Activated B cell treated with CpG ODN at 0.5 μM for 24 hours (primary cell): Measurements from ENCODE around the gene DPEP2. TPM values are rescaled to one million over a fixed set of nuclear protein-coding genes. Genes with fewer than 3 reads are reported as not detected.
A peak's percentile ranks its signal among the peaks of the same experiment; 100 is the strongest.

Source experiments
- ATAC-seq: fragments of 200-7000 bp; cut with Tn5 transposase; one replicate; pipeline ENCODE4 v1.10.0; 2021; ENCODE audit warnings: low read depth, mild to moderate bottlenecking, moderate library complexity
- CTCF ChIA-PET: fragments of 350-600 bp; sonication (Branson Sonifier 250); formaldehyde crosslinking; loops from one replicate; lab custom pipeline; 2021; ENCODE audit warnings: antibody characterized with exemption; lab: Charles Lee
- POLR2A ChIA-PET: fragments of 350-600 bp; sonication (Branson Sonifier 250); formaldehyde crosslinking; loops from one replicate; lab custom pipeline; 2021; ENCODE audit warnings: antibody characterized with exemption; lab: Charles Lee
- DNase-seq: peaks from one replicate; pipeline ENCODE4 v3.0.0; 2022
- H3K27ac Mint-ChIP-seq: one replicate; pipeline ENCODE4 v1.8.0; 2020; ENCODE audit warnings: mixed read lengths
- H3K27me3 Mint-ChIP-seq: one replicate; pipeline ENCODE4 v1.8.0; 2021; ENCODE audit warnings: mixed read lengths
- H3K36me3 Mint-ChIP-seq: one replicate; pipeline ENCODE4 v1.8.0; 2021; ENCODE audit warnings: low read depth, mixed read lengths
- H3K4me1 Mint-ChIP-seq: one replicate; pipeline ENCODE4 v1.8.0; 2021; ENCODE audit warnings: mixed read lengths
- H3K4me3 Mint-ChIP-seq: one replicate; pipeline ENCODE4 v1.8.0; 2020; ENCODE audit warnings: mild to moderate bottlenecking, mixed read lengths
- H3K9me3 Mint-ChIP-seq: one replicate; pipeline ENCODE4 v1.8.0; 2020; ENCODE audit warnings: mixed read lengths
- CTCF ChIP-seq: fragments of 200-600 bp; IDR thresholded peaks from one replicate; pipeline ENCODE4 v1.8.0; 2022; ENCODE audit warnings: antibody characterized with exemption, mild to moderate bottlenecking
- intact Hi-C: fragments of 100-400 bp; cut with micrococcal nuclease; formaldehyde crosslinking; loops from one replicate; pipeline ENCODE4 v1.15.1; 2024
- total RNA-seq: library from RNA; stranded (reverse); gene quantifications from 2 replicates; pipeline ENCODE4 v1.2.3, GENCODE V29; 2022

The DPEP2 gene
- total RNA-seq, 1 donor from 2014 or later, result 13.8 TPM

GRCh38 chr16:68009157-68009735 is 10.0 kb upstream of the DPEP2 start:
- ChIA-PET POLR2A (no interaction called here), CTCF (no interaction called here)
- no peak overlapping the region for H3K4me3 Mint-ChIP-seq
- H3K27ac Mint-ChIP-seq, result no peak overlapping the region
- no peaks in the 10 kb centered on the region for H3K27me3 Mint-ChIP-seq
- no peak for TF ChIP-seq CTCF
- DNase-seq (no peak), ATAC-seq (no peak)
- H3K4me1 Mint-ChIP-seq, result peaks cover 32% of the 10 kb centered on the region
- intact Hi-C loops, result no loop called here
- H3K9me3 Mint-ChIP-seq, result no peaks in the 10 kb centered on the region
- no peaks in the 10 kb centered on the region for H3K36me3 Mint-ChIP-seq

GRCh38 chr16:68005786-68006286 is 6.6 kb upstream of the DPEP2 start:
- Mint-ChIP-seq H3K27ac (peak overlapping the region; percentile 95), H3K27me3 (no peaks in the 10 kb centered on the region), H3K9me3 (no peaks in the 10 kb centered on the region), H3K4me3 (peak overlapping the region; percentile 58), H3K4me1 (peaks cover 40% of the 10 kb centered on the region), H3K36me3 (no peaks in the 10 kb centered on the region)
- DNase-seq (no peak), ATAC-seq (peak; percentile 98)
- no peak for TF ChIP-seq CTCF
- CTCF ChIA-PET, result interaction anchor here (0.9 to 1.8 kb wide), 10 partner anchors 10 to 189 kb away, joined by 3 to 8 read pairs (median 5); no protein-coding TSS in a partner anchor
- POLR2A ChIA-PET, result interaction anchor here (0.6 to 3.1 kb wide), 14 partner anchors 10 to 485 kb away, joined by 3 to 28 read pairs (median 6); partner anchors contain the start of genes DDX28, DPEP2NB, DUS2 and PSMB10
- intact Hi-C loops, result loop anchor here (1.0 kb wide), 1 partner anchor 13 kb away; no protein-coding TSS in a partner anchor

- Mint-ChIP-seq H3K27me3 (no peaks in the 10 kb centered on the region), H3K4me1 (peaks cover 46% of the 10 kb centered on the region), H3K27ac (peak overlapping the region; percentile 95), H3K4me3 (no peak overlapping the region), H3K36me3 (no peaks in the 10 kb centered on the region), H3K9me3 (no peaks in the 10 kb centered on the region)
- POLR2A ChIA-PET, result interaction anchor here (0.7 to 3.1 kb wide), 11 partner anchors 10 to 253 kb away, joined by 3 to 28 read pairs (median 7); partner anchors contain the start of genes DDX28, DPEP2NB, DUS2 and PSMB10
- DNase-seq (no peak), ATAC-seq (no peak)
- intact Hi-C loops, result no loop called here
- TF ChIP-seq CTCF, result no peak
- CTCF ChIA-PET, result interaction anchor here (1.2 to 1.8 kb wide), 7 partner anchors 8 to 189 kb away, joined by 3 to 8 read pairs (median 5); no protein-coding TSS in a partner anchor
Observed at GRCh38 chr16:68005211-68005610, 5.9 kb upstream of the DPEP2 start.

- ATAC-seq (no peak), DNase-seq (no peak)
- Mint-ChIP-seq H3K4me3 (no peak overlapping the region), H3K27me3 (no peaks in the 10 kb centered on the region), H3K9me3 (no peaks in the 10 kb centered on the region), H3K36me3 (no peaks in the 10 kb centered on the region), H3K4me1 (peaks cover 64% of the 10 kb centered on the region), H3K27ac (peak overlapping the region; percentile 16)
- CTCF ChIA-PET, result interaction anchor here (1.0 to 1.6 kb wide), 2 partner anchors 9 to 37 kb away, joined by 3 to 4 read pairs; no protein-coding TSS in a partner anchor
- TF ChIP-seq CTCF, result no peak
- intact Hi-C loops, result no loop called here
- POLR2A ChIA-PET, result interaction anchor here (0.7 to 5.8 kb wide), 3 partner anchors 8 to 36 kb away, joined by 3 to 47 read pairs (median 4); partner anchors contain the start of genes DDX28 and DUS2
Observed at GRCh38 chr16:68003031-68003430, 3.7 kb upstream of the DPEP2 start.

- peaks cover 1% of the 10 kb centered on the region for H3K36me3 Mint-ChIP-seq
- no peak for TF ChIP-seq CTCF
- peak overlapping the region; percentile 87 for H3K27ac Mint-ChIP-seq
- ATAC-seq (no peak), DNase-seq (no peak)
- no peaks in the 10 kb centered on the region for H3K27me3 Mint-ChIP-seq
- H3K4me1 Mint-ChIP-seq, result peaks cover 73% of the 10 kb centered on the region
- no peaks in the 10 kb centered on the region for H3K9me3 Mint-ChIP-seq
- H3K4me3 Mint-ChIP-seq, result peak overlapping the region; percentile 74
- ChIA-PET CTCF (interaction anchor here (0.5 to 1.1 kb wide), 3 partner anchors 21 to 117 kb away, joined by 3 to 4 read pairs (median 3); no protein-coding TSS in a partner anchor), POLR2A (interaction anchor here (0.7 to 5.8 kb wide), 7 partner anchors 8 to 64 kb away, joined by 3 to 47 read pairs (median 10); partner anchors contain the start of genes DDX28, DUS2 and PSMB10)
- intact Hi-C loops, result loop anchor here (1.0 kb wide), 1 partner anchor 23 kb away; the partner anchor contains the start of genes DDX28 and DUS2
Observed at GRCh38 chr16:68000450-68000849, 1.2 kb upstream of the DPEP2 start.
